Nephron progenitor cell (in vitro differentiated cells): Measurements from ENCODE around the gene FICD.

Source experiments
- DNase-seq: peaks from one replicate; pipeline ENCODE4 v3.0.0; 2021
- H3K27ac Mint-ChIP-seq: 2 replicates; pipeline ENCODE4 v1.8.0; 2021; ENCODE audit warnings: mild to moderate bottlenecking, moderate library complexity, mixed read lengths
- H3K27me3 Mint-ChIP-seq: 2 replicates; pipeline ENCODE4 v1.8.0; 2021; ENCODE audit warnings: mild to moderate bottlenecking, low read depth, mixed read lengths; ENCODE audit not compliant: poor library complexity
- H3K36me3 Mint-ChIP-seq: 2 replicates; pipeline ENCODE4 v1.8.0; 2021; ENCODE audit warnings: low read depth, mixed read lengths
- H3K4me1 Mint-ChIP-seq: 2 replicates; pipeline ENCODE4 v1.8.0; 2021; ENCODE audit warnings: mixed read lengths
- H3K4me3 Mint-ChIP-seq: 2 replicates; pipeline ENCODE4 v1.8.0; 2021; ENCODE audit warnings: mild to moderate bottlenecking, moderate library complexity, mixed read lengths
- H3K9me3 Mint-ChIP-seq: 2 replicates; pipeline ENCODE4 v1.8.0; 2021; ENCODE audit warnings: mild to moderate bottlenecking, moderate library complexity, mixed read lengths
- TF ChIP-seq, protein P1 (sequence below): fragments of 200-600 bp; sonication (generic); IDR thresholded peaks from 2 replicates; pipeline ENCODE4 v1.5.0; 2021; ENCODE audit warnings: antibody characterized with exemption

Gene FICD

DNA sequence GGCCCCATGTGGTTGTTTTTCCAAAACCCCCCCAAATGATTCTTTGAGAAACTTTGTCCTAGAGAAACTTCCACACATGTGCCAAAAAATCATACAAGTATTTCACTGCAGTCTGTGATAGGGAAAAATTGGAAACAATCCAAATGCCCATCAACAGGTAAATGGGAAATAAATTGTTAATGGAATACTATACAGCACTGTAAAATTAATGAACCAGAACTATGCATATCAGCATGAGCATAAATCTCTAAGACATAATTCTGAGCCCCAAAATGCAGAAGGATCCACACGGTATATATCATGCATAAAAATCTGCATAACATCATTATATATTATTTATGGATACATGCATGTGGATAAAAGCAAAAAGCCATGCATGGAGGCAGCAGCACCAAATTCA lies 5.3 kb upstream of the FICD start:
- no peak overlapping the region for H3K4me3 Mint-ChIP-seq
- H3K9me3 Mint-ChIP-seq: peaks cover 3% of the 10 kb centered on the region
- no peaks in the 10 kb centered on the region for H3K36me3 Mint-ChIP-seq
- no peaks in the 10 kb centered on the region for H3K4me1 Mint-ChIP-seq
- no peak overlapping the region for H3K27ac Mint-ChIP-seq
- TF ChIP-seq, protein P1, sequence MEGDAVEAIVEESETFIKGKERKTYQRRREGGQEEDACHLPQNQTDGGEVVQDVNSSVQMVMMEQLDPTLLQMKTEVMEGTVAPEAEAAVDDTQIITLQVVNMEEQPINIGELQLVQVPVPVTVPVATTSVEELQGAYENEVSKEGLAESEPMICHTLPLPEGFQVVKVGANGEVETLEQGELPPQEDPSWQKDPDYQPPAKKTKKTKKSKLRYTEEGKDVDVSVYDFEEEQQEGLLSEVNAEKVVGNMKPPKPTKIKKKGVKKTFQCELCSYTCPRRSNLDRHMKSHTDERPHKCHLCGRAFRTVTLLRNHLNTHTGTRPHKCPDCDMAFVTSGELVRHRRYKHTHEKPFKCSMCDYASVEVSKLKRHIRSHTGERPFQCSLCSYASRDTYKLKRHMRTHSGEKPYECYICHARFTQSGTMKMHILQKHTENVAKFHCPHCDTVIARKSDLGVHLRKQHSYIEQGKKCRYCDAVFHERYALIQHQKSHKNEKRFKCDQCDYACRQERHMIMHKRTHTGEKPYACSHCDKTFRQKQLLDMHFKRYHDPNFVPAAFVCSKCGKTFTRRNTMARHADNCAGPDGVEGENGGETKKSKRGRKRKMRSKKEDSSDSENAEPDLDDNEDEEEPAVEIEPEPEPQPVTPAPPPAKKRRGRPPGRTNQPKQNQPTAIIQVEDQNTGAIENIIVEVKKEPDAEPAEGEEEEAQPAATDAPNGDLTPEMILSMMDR: no peak
- H3K27me3 Mint-ChIP-seq: peaks cover 9% of the 10 kb centered on the region
- no peak for DNase-seq

- H3K27ac Mint-ChIP-seq: no peak overlapping the region
- H3K36me3 Mint-ChIP-seq: no peaks in the 10 kb centered on the region
- H3K4me1 Mint-ChIP-seq: peaks cover 3% of the 10 kb centered on the region
- DNase-seq: no peak
- peaks cover 9% of the 10 kb centered on the region for H3K27me3 Mint-ChIP-seq
- TF ChIP-seq, protein P1: no peak
- H3K9me3 Mint-ChIP-seq: no peaks in the 10 kb centered on the region
- H3K4me3 Mint-ChIP-seq: no peak overlapping the region
Observed at GRCh38 chr12:108510836-108511235, 4.2 kb upstream of the FICD start.

DNA sequence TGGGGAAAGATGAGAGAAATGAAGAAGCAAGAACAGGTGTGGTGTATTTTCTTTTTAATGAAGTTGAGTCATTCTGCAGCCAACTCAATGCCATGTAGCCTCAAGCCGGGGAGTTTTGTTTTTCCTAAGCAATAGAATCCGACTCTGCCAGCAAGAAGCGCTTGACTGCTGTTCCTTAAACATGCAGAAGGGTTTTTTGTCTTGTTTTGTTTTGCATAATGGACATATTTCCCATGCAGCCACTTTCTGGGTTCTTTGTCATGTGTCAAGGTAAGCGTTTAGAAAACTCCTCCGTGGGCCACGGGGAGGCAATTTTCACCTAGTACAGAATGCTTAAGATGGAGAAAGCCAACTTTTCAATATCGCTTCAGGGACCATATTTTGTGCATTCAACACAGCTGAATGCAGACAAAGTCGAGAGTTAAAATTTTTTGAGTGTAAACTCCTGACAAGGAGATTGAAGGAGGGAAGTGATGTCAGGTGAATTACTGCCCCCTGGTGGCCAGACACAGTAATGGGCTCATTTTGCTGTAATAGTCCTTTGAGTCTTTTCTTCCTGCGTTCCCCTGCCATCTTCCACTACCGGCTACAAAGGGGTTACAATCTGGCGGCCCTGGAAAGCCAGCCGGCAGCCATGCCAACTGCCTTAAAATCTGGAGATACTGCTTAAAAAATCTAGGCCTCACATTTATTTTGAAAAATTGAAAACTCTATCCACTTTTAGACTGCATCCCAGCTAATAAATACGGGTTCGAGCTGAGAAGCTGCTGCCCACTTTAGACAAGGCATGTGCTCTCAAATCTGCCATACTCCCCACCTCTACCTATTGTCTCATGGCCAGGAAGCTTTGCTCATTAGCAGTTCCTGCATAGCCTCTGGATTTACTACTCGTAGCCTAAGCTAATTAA lies 3.2 kb upstream of the FICD start:
- no peaks in the 10 kb centered on the region for H3K36me3 Mint-ChIP-seq
- peak overlapping the region; percentile 45 for H3K4me3 Mint-ChIP-seq
- peaks cover 9% of the 10 kb centered on the region for H3K4me1 Mint-ChIP-seq
- peaks cover 9% of the 10 kb centered on the region for H3K27me3 Mint-ChIP-seq
- TF ChIP-seq, protein P1: peak; percentile 82
- H3K9me3 Mint-ChIP-seq: no peaks in the 10 kb centered on the region
- peak; percentile 81 for DNase-seq
- no peak overlapping the region for H3K27ac Mint-ChIP-seq

DNA sequence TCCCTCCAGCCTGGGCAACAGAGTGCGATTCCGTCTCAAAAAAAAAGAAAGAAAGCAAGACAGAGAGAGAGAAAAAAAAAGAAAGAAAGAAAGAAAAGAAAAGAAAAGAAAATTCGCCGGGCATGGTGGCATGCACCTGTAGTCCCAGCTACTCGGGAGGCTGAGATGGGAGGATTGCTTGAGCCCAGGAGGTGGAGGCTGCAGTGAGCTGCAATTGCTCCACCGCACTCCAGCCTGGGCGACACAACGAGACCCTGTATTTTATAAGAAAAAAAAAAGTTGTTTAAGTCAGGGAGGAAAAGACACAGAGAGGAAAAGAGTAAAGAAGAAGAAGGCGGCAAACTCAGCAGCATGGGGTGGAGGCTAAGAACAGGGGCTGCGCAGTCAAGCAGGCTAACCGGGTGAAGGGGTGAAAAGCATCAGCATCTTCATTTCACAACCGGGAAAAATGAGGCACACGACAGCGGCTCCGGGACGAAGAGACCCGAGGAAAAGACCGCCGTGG lies 557 bp upstream of the FICD start:
- DNase-seq: no peak
- Mint-ChIP-seq H3K4me1 (peaks cover 9% of the 10 kb centered on the region), H3K36me3 (peaks cover 7% of the 10 kb centered on the region), H3K27ac (no peak overlapping the region), H3K4me3 (peak overlapping the region; percentile 95), H3K27me3 (peaks cover 12% of the 10 kb centered on the region), H3K9me3 (no peaks in the 10 kb centered on the region)
- TF ChIP-seq, protein P1: no peak

DNA sequence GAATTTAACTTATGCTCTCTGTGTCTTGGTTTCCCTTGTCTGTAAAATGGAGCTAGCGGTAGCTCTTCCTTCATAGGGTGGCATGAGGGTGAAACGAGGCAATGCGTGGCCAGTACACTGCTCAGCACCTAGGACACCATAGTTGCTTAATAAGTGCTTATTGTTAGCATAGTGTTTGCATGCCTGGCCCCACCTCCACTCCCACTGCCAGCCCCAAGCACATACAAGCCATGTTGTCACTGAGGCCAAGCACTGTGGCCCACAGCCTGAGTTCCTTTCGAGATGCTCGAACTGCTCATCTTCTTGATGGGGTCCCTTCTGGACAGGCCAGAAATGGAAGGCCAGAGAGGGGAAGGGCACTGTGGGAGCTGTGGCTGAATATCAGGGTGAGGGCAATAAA lies 839 bp downstream of the FICD start:
- Mint-ChIP-seq H3K9me3 (no peaks in the 10 kb centered on the region), H3K4me1 (peaks cover 9% of the 10 kb centered on the region), H3K27me3 (peaks cover 12% of the 10 kb centered on the region), H3K4me3 (peak overlapping the region; percentile 95), H3K36me3 (peaks cover 21% of the 10 kb centered on the region), H3K27ac (no peak overlapping the region)
- TF ChIP-seq, protein P1: no peak
- DNase-seq: no peak
